GM19238 (cell line): Measurements from ENCODE around the gene METRNL.

Source experiments
- DNase-seq: peaks from one replicate; pipeline ENCODE4 v3.0.0; 2011; ENCODE audit warnings: low spot score; ENCODE audit not compliant: insufficient read length

Gene METRNL

GRCh38 chr17:83104577-83105505 lies 25.4 kb downstream of the METRNL start:
- DNase-seq: no peak

- no peak for DNase-seq
These were observed 26.1 kb downstream of the METRNL start for GRCh38 chr17:83105512-83105911.

GRCh38 chr17:83106056-83106588 lies 26.7 kb downstream of the METRNL start:
- DNase-seq: no peak

- DNase-seq: no peak
These were observed 27.7 kb downstream of the METRNL start for GRCh38 chr17:83106913-83107655.

- no peak for DNase-seq
These were observed 28.2 kb downstream of the METRNL start for GRCh38 chr17:83107656-83108048.

- DNase-seq: no peak
These were observed 29.3 kb downstream of the METRNL start for GRCh38 chr17:83108709-83109108.

- no peak for DNase-seq
These were observed 30.0 kb downstream of the METRNL start for GRCh38 chr17:83109386-83109785.

GRCh38 chr17:83109793-83110645 lies 30.6 kb downstream of the METRNL start:
- DNase-seq: no peak

- DNase-seq: no peak
These were observed 31.3 kb downstream of the METRNL start for GRCh38 chr17:83110735-83111134.

- DNase-seq: no peak
These were observed 32.3 kb downstream of the METRNL start for GRCh38 chr17:83111516-83112282.

- no peak for DNase-seq
These were observed 34.0 kb downstream of the METRNL start for GRCh38 chr17:83113381-83113780.

- DNase-seq: no peak
These were observed 34.4 kb downstream of the METRNL start for GRCh38 chr17:83113792-83114191.

GRCh38 chr17:83114706-83115105 lies 35.3 kb downstream of the METRNL start:
- DNase-seq: no peak

GRCh38 chr17:83115202-83115651 lies 35.8 kb downstream of the METRNL start:
- DNase-seq: no peak

- DNase-seq: no peak
These were observed 36.4 kb downstream of the METRNL start for GRCh38 chr17:83115832-83116231.

GRCh38 chr17:83116311-83116771 lies 36.9 kb downstream of the METRNL start:
- no peak for DNase-seq

GRCh38 chr17:83116783-83117555 lies 37.6 kb downstream of the METRNL start:
- DNase-seq: no peak

- DNase-seq: no peak
These were observed 38.2 kb downstream of the METRNL start for GRCh38 chr17:83117583-83117982.

GRCh38 chr17:83118071-83118841 lies 38.8 kb downstream of the METRNL start:
- no peak for DNase-seq
